CD4-positive, alpha-beta T cell treated with Interleukin-17A for 1 hour (primary cell): ENCODE data around the gene DDC.

Source experiments
- DNase-seq: peaks from one replicate; pipeline ENCODE4 v3.0.0-alpha.2; 2020

Gene DDC

GRCh38 chr7:50409856-50410745 is 155.1 kb downstream of the DDC start:
- DNase-seq, result no peak
